ENCODE measurements around the gene KIAA1671. TPM values are rescaled to one million over a fixed set of nuclear protein-coding genes. Genes with fewer than 3 reads are reported as not detected.

The KIAA1671 gene
- total and polyA plus RNA-seq, 2 of the 4 experiments (the other 2 are of a cell fraction): 0.02 TPM; not detected in 1

DNA sequence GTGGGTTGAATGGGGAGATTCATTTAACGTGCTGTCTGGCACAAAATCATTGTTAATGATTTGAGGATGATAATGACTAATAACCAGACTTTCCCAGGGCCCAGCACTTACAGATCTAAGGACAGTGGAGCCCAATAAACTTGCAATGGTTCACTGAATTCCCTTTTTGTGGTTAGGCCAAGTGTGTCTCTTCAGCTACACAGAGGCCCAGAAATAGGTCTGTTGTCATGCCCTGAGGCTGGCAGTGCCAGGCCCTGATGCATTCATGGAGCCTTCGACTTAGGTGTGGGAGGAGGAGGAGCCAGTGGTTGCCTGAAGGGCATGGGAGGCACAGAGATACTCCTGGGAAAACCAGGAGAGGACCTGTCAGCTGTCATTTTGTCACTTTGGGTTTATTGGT is 56.1 kb downstream of the KIAA1671 start:
- TF ChIP-seq NFE2L2 (IDR thresholded peaks at IDR 0.05; ENCODE audit: low read depth, low read length): no peak
- TF ChIP-seq, protein P1, sequence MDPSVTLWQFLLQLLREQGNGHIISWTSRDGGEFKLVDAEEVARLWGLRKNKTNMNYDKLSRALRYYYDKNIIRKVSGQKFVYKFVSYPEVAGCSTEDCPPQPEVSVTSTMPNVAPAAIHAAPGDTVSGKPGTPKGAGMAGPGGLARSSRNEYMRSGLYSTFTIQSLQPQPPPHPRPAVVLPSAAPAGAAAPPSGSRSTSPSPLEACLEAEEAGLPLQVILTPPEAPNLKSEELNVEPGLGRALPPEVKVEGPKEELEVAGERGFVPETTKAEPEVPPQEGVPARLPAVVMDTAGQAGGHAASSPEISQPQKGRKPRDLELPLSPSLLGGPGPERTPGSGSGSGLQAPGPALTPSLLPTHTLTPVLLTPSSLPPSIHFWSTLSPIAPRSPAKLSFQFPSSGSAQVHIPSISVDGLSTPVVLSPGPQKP (IDR thresholded peaks at IDR 0.05; ENCODE audit: borderline replicate concordance, low read depth, low read length): no peak
- TF ChIP-seq CHD1 (IDR thresholded peaks at IDR 0.05; ENCODE audit: low read depth, low read length): no peak
- no peak for TF ChIP-seq FOS (IDR thresholded peaks at IDR 0.05; ENCODE audit: low read depth, low read length)
- no peak for TF ChIP-seq RFX5 (IDR thresholded peaks at IDR 0.05; ENCODE audit: low read depth, low read length)
- TF ChIP-seq BHLHE40 (IDR thresholded peaks at IDR 0.05; ENCODE audit: low read depth, low read length): no peak
- TF ChIP-seq MAZ (IDR thresholded peaks at IDR 0.05; ENCODE audit: borderline replicate concordance, low read depth, low read length): no peak
- no peak for TF ChIP-seq CTCF (conservative IDR thresholded peaks at IDR 0.05; ENCODE audit: low read depth, low read length)
- TF ChIP-seq RAD21 (IDR thresholded peaks at IDR 0.05; ENCODE audit: low read length): no peak
- Histone ChIP-seq H3K18ac (ENCODE audit: low read depth, low read length) (no peak overlapping the region), H4K8ac (ENCODE audit: low read depth in 2 of 2, low read length in 2 of 2) (no peak overlapping the region), H3K4me1 (ENCODE audit: control insufficient read depth, insufficient read depth, low read length) (no peaks in the 10 kb centered on the region), H2BK15ac (ENCODE audit: low read depth, low read length) (no peak overlapping the region), H4K20me1 (ENCODE audit: insufficient read depth, low read length) (no peaks in the 10 kb centered on the region), H2AK5ac (ENCODE audit: low read depth, low read length) (no peak overlapping the region), H4K91ac (ENCODE audit: insufficient read depth, low read depth, low read length) (no peak overlapping the region), H3K9ac (ENCODE audit: low read depth, low read length) (no peak overlapping the region), H3K27ac (ENCODE audit: insufficient read depth, low read length) (no peak overlapping the region), H3K4me3 (ENCODE audit: insufficient read depth, low read depth, low read length) (no peak overlapping the region), H2AFZ (replicated peaks; ENCODE audit: low read length, poor library complexity) (no peak overlapping the region), H2BK5ac (ENCODE audit: low read depth, low read length, poor library complexity, severe bottlenecking) (no peak overlapping the region), H3K14ac (replicated peaks; ENCODE audit: low read depth, low read length) (no peak overlapping the region), H2AK9ac (replicated peaks; ENCODE audit: low read depth, low read length, poor library complexity) (no peak overlapping the region), H3K79me1 (ENCODE audit: low read depth in 1 of 2, low read length in 2 of 2) (no peaks in the 10 kb centered on the region), H3K23ac (ENCODE audit: low read depth, low read length) (no peak overlapping the region), H2BK120ac (ENCODE audit: low read depth, low read length) (no peak overlapping the region), H2BK20ac (ENCODE audit: low read depth, low read length) (no peak overlapping the region), H3K56ac (ENCODE audit: extremely low read depth, insufficient read depth, low read length) (no peak overlapping the region), H3K4ac (ENCODE audit: low read depth, low read length) (no peak overlapping the region), H3K9me1 (ENCODE audit: insufficient read depth, low read length) (no peaks in the 10 kb centered on the region), H3K4me2 (ENCODE audit: low read depth, low read length) (no peak overlapping the region), H3K27me3 (ENCODE audit: control insufficient read depth, insufficient read depth, low read length) (no peaks in the 10 kb centered on the region), H3K36me3 (ENCODE audit: control insufficient read depth, insufficient read depth, low read length) (no peaks in the 10 kb centered on the region), H3K9me3 (ENCODE audit: control insufficient read depth, insufficient read depth, low read length) (no peaks in the 10 kb centered on the region), H4K5ac (ENCODE audit: low read depth, low read length) (no peak overlapping the region)
- dilution Hi-C loops (cut with HindIII; ENCODE audit: low sequenced_read_pairs, unreplicated experiment): no loop called here
- no CpG with 5 or more reads among the region's 2 CpGs for WGBS, 2 experiments (ENCODE audit: extremely low coverage in 2 of 2, insufficient read length in 1 of 2)
- ATAC-seq (ENCODE audit: low read depth) (no peak), DNase-seq (no peak)
- ChIA-PET CTCF (no interaction called here), POLR2A (ENCODE audit: unreplicated experiment) (no interaction called here)
- intact Hi-C loops (cut with micrococcal nuclease): no loop called here
- no TSS peak for BruUV-seq (replicated peaks)
- in situ Hi-C loops (cut with MboI; ENCODE audit: low sequenced_read_pairs): no loop called here
